HL-60/S4 treated with retinoic acid at 250 ng/mL for 4 days and 3 days (cell line): ENCODE results near the gene HSPA1A.
"Not testable (repeated sequence)": the region's sequence is repeated elsewhere in the genome, so short reads cannot be mapped to it uniquely, and the experiment has no call there.

Source experiments
- in situ Hi-C: fragments of 300-500 bp; cut with MboI; formaldehyde crosslinking; loops from 2 replicates; pipeline ENCODE4 v1.7.0; 2022; ENCODE audit warnings: low sequenced_read_pairs

The HSPA1A gene

DNA sequence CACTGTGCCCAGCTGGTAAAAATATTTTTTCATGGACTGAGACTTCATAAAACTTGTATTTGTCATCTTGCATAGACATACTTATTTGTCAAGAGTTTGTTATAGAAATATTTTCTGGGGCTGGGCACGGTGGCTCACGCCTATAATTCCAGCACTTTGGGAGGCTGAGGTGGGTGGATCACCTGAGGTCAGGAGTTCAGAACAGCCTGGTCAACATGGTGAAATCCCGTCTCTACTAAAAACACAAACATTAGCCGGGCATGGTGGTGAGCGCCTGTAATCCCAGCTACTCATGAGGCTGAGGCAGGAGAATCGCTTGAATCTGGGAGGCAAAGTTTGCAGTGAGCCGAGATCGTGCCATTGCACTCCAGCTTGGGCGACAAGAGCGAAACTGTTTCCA lies 6.7 kb upstream of the HSPA1A start:
- in situ Hi-C loops, result not testable (repeated sequence)

DNA sequence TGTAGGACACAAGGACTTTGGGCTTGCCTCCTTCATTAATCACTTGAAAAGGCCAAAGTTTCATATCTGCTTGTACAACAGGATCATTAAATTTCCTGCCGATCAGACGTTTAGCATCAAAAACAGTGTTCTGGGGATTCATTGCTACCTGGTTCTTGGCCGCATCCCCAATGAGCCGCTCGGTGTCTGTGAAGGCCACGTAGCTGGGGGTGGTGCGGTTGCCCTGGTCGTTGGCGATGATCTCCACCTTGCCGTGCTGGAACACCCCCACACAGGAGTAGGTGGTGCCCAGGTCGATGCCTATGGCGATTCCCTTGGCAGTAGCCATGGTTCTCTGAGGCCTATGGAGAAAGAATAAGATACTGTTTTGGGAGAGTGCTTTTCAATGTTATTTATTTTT lies 3.7 kb upstream of the HSPA1A start:
- in situ Hi-C loops, result no loop called here

DNA sequence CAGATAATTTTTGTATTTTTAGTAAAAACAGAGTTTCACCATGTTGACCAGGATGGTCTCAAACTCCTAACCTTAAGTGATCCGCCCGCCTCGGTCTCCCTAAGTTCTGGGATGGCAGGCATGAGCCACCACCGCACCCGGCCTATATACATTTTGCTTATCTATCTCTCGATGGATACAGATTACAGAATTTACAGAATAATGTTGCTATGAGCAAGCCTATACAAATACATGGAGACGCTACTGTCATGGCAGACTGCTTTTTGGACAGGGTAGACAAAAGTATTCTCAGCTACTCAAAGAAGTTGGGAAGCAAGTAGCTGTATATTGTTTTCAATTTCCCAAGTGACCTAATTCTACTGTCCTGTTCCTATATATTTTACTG lies 1.9 kb upstream of the HSPA1A start:
- in situ Hi-C loops, result no loop called here

DNA sequence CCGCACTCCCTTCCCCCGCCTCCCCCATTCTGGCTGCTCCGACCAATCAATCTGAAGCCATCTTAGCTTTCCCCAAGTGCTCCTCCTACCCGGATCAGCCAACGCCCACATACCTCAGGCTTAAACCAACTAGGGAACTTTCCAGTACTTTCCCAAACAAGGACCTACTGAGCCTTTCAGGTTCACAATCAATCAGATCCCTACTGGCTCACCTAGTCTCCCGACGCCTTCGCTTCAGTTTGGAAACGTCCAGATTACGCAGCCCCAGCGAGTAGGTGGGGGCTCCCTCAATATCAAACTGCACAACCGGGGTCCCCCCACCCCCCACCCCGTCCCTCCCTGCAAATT lies 692 bp upstream of the HSPA1A start:
- in situ Hi-C loops, result no loop called here

DNA sequence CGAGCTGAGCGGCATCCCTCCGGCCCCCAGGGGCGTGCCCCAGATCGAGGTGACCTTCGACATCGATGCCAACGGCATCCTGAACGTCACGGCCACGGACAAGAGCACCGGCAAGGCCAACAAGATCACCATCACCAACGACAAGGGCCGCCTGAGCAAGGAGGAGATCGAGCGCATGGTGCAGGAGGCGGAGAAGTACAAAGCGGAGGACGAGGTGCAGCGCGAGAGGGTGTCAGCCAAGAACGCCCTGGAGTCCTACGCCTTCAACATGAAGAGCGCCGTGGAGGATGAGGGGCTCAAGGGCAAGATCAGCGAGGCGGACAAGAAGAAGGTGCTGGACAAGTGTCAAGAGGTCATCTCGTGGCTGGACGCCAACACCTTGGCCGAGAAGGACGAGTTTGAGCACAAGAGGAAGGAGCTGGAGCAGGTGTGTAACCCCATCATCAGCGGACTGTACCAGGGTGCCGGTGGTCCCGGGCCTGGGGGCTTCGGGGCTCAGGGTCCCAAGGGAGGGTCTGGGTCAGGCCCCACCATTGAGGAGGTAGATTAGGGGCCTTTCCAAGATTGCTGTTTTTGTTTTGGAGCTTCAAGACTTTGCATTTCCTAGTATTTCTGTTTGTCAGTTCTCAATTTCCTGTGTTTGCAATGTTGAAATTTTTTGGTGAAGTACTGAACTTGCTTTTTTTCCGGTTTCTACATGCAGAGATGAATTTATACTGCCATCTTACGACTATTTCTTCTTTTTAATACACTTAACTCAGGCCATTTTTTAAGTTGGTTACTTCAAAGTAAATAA lies 2.0 kb downstream of the HSPA1A start:
- in situ Hi-C loops, result not testable (repeated sequence)

DNA sequence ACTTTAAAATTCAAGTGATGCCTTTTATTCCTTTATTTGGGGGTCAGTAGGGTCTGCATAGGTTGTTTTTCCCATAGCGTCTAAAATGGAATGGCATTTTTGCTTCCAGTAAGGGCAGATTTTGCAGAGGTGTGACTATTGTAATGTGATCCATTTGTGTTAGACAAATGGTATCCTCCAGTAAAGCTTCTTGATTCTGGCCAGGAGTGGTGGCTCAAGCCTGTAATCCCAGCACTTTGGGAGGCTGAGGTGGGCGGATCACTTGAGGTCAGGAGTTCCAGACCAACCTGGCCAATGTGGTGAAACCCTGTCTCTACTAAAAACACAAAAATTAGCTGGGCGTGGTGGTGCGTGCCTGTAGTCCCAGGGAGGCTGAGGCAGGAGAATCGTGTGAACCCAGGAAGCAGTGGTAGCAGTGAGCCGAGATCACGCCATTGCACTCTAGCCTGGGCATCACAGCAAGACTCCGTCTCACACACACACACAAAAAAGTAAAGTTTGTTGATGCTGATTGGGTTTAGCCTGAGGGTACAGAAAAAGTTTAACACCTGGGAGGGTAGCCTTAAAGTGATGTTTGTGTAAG lies 2.7 kb downstream of the HSPA1A start:
- in situ Hi-C loops, result not testable (repeated sequence)

DNA sequence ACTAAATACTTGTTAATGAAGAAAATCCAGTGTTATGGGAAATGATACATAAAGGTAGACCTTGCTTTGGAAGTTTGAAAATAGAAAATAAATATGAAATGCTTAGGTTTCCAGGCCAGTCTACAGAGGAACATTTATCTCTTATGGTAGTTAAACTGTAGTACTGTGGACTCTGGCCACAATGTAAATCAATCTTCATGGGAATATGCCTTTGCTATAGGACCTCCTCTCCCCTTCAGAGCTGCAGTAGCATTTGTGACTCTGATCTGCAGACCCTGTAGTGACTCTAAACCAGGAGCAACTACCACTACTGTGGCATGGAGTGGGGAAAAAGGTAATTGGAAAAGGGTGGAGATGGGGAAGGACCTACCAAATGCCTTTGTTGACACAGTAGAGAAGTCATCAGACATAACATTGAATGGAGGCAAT lies 4.5 kb downstream of the HSPA1A start:
- in situ Hi-C loops, result no loop called here

DNA sequence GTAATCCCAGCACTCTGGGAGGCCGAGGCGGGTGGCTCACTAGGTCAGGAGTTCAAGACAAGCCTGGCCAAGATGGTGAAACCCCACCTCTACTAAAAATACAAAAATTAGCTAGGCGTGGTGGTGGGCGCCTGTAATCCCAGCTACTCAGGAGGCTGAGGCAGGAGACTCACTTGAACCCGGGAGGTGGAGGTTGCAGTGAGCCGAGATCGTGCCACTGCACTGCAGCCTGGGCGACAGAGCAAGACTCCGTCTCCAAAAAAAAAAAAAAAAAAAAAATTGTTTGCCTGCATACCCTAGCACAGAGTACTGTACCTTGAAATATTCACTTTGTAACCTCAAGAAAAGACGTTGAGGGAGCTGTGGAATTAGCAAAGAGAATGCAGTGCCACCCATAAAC lies 5.1 kb downstream of the HSPA1A start:
- in situ Hi-C loops, result not testable (repeated sequence)

DNA sequence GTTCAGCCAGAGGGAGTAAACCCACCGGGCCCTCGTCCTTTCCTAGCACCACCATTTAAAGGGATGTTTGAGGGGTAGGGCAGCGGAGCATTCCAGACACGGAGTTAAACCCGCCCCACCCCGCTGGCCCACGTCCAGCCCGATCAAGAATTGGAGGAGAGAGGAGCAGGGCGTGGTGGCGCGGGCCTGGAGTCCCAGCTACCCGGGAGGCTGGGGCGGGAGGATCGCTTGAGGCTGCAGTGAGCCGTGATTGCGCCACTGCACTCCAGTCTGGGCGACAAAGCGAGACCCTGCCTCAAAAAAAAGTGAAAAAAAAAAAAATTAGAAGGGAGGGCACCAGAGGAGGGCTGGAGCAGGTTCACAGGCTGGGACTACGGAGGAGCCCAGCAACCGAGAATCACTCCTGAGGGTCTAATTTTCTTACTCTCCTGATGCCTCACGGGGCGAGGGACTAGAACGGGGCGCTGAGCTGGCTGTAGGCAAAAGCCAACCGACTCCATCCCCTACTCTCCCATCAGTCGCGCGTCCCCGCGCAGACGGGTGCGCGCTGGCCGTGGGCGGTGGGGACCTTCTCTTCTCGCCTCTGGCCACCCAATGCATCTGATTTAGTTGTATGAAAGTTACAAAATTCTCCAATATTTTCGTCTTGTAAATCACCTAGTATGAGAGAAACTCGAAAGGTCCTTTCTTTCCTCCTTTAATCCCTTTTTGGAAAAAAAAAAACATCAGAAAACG lies 6.1 kb downstream of the HSPA1A start:
- in situ Hi-C loops, result no loop called here

DNA sequence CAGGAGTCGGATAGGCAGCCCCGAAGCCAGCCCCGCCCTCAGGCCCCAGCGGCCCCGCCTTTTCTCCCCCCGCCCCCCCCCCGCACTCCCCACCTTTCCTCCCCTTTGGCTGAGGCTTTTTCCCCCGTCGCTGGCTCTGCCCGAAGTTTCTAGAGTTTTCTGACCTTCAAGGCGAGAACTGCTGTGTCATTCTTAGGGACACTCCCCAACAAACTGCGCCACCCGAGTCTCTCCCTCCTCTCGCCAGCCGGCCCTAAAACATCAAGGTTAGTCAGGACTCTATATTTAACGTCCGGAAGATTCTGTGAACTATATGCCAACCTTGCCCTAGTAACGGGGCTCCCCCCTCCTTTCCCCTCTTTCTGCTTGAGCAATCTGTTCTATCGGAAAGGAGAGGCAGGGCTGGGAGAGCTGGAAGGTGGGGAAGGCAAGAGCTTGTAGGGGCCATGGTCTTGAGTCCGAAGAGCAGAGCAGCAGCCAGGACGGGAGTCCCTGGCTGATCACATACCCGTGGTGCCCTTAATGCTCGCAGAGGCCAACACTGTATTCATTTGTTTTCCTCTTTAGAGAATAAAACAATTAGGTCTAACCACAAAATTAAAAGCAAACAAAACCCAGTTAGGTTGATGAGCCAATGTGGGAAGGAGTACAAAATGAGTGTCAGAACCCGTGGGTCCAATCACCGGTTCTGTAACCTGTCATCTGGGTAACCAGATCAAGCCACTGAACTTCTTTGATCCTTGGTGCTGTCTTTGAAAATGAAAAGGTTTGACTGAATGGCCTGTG lies 6.9 kb downstream of the HSPA1A start:
- in situ Hi-C loops, result no loop called here

DNA sequence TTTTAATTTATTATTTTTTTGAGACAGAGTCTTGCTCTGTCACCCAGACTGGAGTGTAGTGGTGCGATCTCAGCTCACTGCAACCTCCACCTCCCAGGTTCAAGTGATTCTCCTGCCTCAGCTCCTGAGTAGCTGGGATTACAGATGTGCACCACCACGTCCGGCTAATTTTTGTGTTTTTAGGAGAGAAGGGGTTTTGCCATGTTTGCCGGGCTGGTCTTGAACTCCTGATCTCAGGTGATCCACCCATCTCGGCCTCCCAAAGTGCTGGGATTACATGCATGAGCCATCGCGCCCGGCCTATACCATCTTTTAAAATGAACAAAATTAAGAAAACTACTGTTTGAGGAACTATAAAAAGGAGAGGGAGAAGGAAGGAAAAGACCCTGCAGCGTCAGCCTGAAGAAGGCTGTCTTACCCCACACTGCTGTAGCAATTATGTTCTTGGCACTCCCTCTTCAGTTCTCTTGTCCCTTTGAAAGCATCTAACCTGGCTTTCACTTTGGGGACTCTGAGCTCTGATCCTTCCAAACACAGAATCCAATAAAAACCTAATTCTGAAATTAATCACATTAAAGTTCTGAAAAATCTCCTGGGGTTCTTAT lies 8.4 kb downstream of the HSPA1A start:
- in situ Hi-C loops, result not testable (repeated sequence)

DNA sequence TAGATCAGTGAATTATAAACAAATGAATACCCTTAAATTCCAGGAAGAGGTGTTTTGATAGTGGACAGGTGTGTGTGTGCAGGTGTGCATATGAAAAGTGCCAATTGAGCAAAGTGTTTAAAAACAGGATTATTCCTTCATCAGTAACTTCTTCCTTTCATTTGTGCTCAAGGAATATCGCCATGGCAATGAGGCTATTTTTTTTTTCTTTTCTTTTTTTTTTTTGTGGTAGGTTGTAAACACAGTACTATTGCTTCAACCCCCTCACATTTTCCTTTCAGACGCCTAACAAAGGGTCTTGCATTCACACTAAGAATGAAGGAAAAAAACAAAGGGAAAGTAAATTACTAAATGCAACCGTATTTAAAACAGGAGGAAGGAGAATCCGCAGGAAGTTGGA lies 10.2 kb downstream of the HSPA1A start:
- in situ Hi-C loops, result no loop called here

DNA sequence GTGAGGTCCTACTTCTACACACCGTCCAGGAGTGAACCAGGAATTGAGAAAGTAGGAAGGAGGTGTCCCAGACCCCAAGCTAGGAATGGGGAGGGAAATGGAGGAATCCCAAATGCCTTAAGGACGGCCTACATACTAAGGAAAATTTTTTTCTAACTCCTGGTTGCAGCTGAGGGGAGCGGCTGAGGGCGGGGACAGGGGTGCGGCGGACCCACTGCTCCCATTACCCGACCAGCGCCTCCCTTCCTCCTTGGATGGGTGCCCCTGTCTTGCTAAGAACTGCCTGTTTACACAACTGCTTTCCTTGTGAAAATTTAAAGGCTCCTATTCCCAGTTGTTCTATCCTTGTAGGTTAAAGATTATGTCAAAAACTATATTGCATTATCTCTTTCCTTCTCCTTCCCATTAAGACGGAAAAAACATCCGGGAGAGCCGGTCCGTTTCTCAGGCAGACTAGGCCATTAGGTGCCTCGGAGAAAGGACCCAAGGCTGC lies 11.5 kb downstream of the HSPA1A start:
- in situ Hi-C loops, result no loop called here

DNA sequence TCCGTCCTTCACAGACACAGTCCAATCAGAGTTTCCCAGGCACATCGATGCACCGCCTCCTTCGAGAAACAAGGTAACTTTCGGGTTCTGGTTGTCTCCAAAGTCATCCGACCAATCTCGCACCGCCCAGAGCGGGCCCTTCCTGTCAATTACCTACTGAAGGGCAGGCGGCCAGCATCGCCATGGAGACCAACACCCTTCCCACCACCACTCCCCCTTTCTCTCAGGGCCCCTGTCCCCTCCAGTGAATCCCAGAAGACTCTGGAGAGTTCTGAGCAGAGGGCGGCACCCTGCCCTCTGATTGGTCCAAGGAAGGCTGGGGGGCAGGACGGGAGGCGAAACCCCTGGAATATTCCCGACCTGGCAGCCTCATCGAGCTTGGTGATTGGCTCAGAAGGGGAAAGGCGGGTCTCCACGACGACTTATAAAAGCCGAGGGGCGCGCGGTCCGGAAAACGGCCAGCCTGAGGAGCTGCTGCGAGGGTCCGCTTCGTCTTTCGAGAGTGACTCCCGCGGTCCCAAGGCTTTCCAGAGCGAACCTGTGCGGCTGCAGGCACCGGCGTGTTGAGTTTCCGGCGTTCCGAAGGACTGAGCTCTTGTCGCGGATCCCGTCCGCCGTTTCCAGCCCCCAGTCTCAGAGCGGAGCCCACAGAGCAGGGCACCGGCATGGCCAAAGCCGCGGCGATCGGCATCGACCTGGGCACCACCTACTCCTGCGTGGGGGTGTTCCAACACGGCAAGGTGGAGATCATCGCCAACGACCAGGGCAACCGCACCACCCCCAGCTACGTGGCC lies 12.1 kb downstream of the HSPA1A start, which contains the start of gene HSPA1B:
Gene HSPA1B (plus strand): TSS at position 453 of the 794 bp plus-strand sequence. CDS start 213 bp downstream, at position 666.
- in situ Hi-C loops, result no loop called here

DNA sequence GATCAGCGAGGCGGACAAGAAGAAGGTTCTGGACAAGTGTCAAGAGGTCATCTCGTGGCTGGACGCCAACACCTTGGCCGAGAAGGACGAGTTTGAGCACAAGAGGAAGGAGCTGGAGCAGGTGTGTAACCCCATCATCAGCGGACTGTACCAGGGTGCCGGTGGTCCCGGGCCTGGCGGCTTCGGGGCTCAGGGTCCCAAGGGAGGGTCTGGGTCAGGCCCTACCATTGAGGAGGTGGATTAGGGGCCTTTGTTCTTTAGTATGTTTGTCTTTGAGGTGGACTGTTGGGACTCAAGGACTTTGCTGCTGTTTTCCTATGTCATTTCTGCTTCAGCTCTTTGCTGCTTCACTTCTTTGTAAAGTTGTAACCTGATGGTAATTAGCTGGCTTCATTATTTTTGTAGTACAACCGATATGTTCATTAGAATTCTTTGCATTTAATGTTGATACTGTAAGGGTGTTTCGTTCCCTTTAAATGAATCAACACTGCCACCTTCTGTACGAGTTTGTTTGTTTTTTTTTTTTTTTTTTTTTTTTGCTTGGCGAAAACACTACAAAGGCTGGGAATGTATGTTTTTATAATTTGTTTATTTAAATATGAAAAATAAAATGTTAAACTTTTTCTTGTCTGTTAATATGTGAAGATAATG lies 14.4 kb downstream of the HSPA1A start:
- in situ Hi-C loops, result no loop called here

DNA sequence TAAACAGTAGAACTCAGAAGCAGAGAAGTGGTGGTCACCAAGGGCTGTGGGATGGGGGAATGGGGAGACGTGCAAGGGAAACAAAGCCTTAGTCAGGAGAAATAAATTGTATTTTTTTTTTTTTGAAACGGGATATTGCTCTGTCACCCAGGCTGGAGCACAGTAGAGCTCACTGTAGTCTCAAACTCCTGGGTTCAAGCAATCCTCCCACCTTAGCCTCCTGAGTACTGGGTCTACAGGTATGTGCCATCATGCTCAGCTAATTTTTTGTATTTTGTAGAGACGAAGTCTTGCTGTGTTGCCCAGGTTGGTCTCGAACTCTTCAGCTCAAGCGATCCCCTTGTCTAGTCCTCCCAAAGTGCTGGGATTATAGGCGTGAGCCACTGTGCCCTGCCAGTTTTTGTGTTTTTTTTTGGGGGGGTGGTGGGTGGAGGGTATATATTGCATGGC lies 15.6 kb downstream of the HSPA1A start:
- in situ Hi-C loops, result no loop called here

DNA sequence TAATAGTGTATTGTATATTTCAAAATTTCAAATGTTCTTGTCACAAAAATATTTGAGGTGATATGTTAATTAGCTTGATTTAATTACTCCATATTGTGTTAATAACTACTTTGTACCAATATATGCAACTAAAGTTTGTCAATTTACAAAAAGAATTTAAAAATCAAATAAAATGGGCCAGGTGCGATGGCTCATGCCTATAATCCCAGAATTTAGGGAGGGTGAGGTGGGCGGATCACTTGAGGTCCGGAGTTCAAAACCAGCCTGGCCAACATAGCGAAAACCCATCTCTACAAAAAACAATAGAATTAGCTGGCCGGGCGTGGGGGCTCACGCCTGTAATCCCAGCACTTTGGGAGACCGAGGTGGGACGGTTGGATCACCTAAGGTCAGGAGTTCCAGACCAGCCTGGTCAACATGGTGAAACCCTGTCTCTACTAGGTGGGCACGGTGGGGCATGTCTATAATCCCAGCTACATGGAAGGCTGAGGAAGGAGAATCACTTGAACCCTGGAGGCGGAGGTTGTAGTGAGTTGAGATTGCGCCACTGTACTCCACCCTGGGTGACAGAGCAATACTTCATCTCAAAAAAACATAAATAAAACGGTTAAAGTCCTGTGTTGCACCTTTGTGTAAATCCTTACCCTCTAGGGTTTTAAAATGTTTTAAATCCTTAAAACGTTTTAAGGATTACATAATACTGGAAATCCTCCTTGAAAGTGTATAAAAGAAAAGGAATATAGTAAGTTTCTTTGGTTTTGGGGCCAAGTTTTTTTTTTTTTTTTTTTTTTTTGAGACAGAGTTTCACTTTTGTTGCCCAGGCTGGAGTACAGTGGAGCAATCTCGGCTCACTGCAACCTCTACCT lies 16.2 kb downstream of the HSPA1A start:
- in situ Hi-C loops, result no loop called here
